ENCODE results near the gene SEC24C.
A peak's percentile ranks its signal among the peaks of the same experiment; 100 is the strongest.

SEC24C gene

DNA sequence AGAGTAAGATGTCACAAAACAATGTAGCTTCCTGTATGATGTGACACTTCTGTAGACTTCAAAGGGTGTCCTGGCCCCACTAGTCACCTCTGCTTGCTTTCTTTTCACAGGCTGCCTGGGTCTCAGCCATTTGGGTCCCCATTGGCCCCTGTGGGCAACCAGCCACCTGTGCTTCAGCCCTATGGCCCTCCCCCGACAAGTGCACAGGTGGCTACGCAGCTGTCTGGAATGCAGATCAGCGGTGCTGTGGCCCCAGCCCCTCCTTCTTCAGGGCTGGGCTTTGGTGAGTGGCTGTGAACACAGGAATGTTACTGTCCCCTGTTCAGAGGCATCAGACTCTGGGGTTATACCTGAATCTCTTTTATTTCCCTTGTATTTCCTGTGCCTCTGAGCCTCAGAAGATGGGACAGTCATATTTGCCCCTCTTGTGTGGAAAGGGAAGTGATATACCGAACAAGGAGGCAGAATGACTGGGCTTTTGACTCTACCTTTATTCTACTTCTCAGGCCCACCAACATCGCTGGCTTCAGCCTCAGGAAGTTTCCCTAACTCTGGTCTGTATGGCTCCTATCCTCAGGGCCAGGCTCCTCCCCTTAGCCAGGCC, 15.4 kb downstream of the SEC24C start:
- DNase-seq (ENCODE audit: low spot score) = no peak
- TF ChIP-seq CTCF (IDR thresholded peaks at IDR 0.05; ENCODE audit: extremely low read depth, insufficient read depth, missing control alignments) = no peak
- in situ Hi-C loops (cut with MboI; ENCODE audit: low pct_unique_long_range_greater_than_20kb, low sequenced_read_pairs, unreplicated experiment) = no loop called here

- no peak for TF ChIP-seq CTCF (IDR thresholded peaks at IDR 0.05; ENCODE audit: extremely low read depth, insufficient read depth, missing control alignments)
- in situ Hi-C loops (cut with MboI; ENCODE audit: low pct_unique_long_range_greater_than_20kb, low sequenced_read_pairs, unreplicated experiment) = no loop called here
Observed at GRCh38 chr10:73761781-73762180, 17.6 kb downstream of the SEC24C start.

DNA sequence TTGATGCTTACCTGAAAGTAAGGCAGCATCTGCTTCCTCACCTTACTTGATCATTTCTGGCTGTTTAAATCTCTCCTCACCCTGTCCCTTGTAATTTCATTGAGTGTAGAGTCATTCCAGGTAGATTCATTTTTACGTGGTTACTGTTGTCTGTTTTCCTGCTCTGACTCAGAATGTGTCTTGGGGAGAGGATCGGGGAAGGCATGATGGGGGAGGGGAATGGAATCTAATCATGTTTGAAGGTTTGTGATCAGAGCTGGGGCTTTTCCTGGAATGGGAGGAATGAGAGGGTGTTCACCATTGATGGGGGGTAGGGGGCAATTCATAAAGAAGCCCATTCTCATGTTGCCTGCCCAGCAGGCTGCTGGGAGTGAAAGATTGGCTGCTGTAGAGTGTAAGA, 18.7 kb downstream of the SEC24C start:
- no peak for DNase-seq (ENCODE audit: low spot score)
- TF ChIP-seq CTCF (IDR thresholded peaks at IDR 0.05; ENCODE audit: extremely low read depth, insufficient read depth, missing control alignments) = no peak
- in situ Hi-C loops (cut with MboI; ENCODE audit: low pct_unique_long_range_greater_than_20kb, low sequenced_read_pairs, unreplicated experiment) = no loop called here

More at GRCh38 chr10:73761781-73762180, 17.6 kb downstream of the SEC24C start:
- no peak for DNase-seq (ENCODE audit: low spot score)

- in situ Hi-C loops (cut with MboI; ENCODE audit: low pct_unique_long_range_greater_than_20kb, low sequenced_read_pairs, unreplicated experiment) = no loop called here
- no peak for TF ChIP-seq CTCF (IDR thresholded peaks at IDR 0.05; ENCODE audit: extremely low read depth, insufficient read depth, missing control alignments)
- DNase-seq (ENCODE audit: low spot score) = no peak
Observed at GRCh38 chr10:73763343-73763742, 19.2 kb downstream of the SEC24C start.

- in situ Hi-C loops (cut with MboI; ENCODE audit: low pct_unique_long_range_greater_than_20kb, low sequenced_read_pairs, unreplicated experiment) = no loop called here
- no peak for DNase-seq (ENCODE audit: low spot score)
Observed at GRCh38 chr10:73765066-73765465, 20.9 kb downstream of the SEC24C start.

GRCh38 chr10:73768881-73769280, 24.7 kb downstream of the SEC24C start:
- DNase-seq (ENCODE audit: low spot score) = no peak
- in situ Hi-C loops (cut with MboI; ENCODE audit: low pct_unique_long_range_greater_than_20kb, low sequenced_read_pairs, unreplicated experiment) = no loop called here
- peak; percentile 25 for TF ChIP-seq CTCF (IDR thresholded peaks at IDR 0.05; ENCODE audit: extremely low read depth, insufficient read depth, missing control alignments)

More at GRCh38 chr10:73765066-73765465, 20.9 kb downstream of the SEC24C start:
- no peak for TF ChIP-seq CTCF (IDR thresholded peaks at IDR 0.05; ENCODE audit: extremely low read depth, insufficient read depth, missing control alignments)

Data from GM13977 (cell line).